Glomerular visceral epithelial cell (primary cell): ENCODE results near the gene HOXB9.

Experiments
- DNase-seq: peaks from one replicate; pipeline ENCODE4 v3.0.0-alpha.2; 2016; ENCODE audit errors: extremely low spot score

The HOXB9 gene

DNA sequence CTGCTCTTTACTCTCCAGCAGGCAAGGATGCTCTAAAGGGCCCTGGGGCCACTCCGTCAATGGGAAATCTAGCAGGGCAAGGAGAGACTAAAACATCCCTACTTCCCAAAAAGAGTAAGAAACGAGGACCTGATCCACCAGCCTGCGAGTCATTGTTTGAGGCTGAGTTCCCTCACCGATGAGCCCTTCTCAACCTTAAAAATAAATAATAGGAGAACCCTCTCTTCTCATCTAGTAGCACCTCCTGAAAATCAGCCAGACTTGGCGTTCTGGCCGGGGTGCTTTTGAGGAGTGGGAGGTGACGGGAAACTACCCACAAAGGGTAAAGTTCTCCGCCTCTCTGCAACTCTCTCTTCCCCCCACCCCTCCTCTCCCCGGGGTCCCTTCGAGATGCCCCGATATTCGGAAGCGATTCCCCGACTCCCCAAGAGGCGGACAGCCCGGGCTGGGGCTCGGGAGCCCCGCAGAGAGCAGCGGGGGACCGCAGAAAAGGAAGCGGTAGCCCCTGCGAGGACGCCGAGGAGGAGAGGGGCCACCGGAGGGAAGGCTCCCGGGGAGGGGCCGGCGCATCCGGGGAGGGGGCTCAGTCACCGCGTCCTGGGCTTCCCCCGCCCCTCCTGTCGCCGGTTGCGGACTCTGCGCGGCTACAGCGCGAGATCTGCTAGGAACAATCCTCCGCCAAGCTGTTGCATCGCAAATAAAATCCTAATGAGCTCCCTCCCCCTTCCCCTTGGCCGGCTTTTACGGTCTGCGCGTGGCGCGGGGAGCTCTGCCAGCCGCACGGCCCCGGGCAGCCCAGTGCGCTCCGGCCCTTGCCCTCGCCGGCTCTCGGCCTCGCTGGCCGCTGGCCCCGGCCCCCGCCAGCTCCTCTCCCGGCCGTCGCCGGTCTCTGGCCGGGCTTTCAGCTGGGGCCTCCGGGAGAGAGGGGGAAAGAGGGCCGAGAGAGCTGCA, 1.3 kb downstream of the HOXB9 start:
- peak; percentile 56 for DNase-seq

GRCh38 chr17:48624118-48624517, 2.0 kb downstream of the HOXB9 start:
- DNase-seq, result no peak

DNA sequence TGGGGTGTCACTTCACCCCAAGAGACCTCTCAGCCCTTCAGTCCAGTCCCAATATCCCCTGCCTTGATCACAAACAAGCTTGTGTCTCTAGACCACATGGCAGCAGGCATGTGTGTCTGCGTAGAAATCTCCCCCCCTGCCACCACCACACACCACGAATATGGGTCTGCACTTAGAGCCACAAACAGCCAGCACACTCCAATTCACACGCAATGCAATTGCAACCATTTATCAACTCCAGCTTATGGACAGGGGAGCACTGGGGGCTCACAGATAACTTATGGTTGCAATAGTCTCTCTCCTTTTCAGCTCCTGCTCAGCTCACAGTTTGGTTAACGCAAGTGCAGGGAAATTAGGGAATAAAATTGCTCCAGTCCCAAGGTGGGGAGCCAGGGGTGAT, 2.6 kb downstream of the HOXB9 start:
- no peak for DNase-seq

- no peak for DNase-seq
These were observed 3.3 kb downstream of the HOXB9 start for GRCh38 chr17:48622857-48623256.

GRCh38 chr17:48621410-48622392, 4.5 kb downstream of the HOXB9 start:
- DNase-seq, result no peak

GRCh38 chr17:48620461-48621139, 5.6 kb downstream of the HOXB9 start:
- DNase-seq, result no peak

DNA sequence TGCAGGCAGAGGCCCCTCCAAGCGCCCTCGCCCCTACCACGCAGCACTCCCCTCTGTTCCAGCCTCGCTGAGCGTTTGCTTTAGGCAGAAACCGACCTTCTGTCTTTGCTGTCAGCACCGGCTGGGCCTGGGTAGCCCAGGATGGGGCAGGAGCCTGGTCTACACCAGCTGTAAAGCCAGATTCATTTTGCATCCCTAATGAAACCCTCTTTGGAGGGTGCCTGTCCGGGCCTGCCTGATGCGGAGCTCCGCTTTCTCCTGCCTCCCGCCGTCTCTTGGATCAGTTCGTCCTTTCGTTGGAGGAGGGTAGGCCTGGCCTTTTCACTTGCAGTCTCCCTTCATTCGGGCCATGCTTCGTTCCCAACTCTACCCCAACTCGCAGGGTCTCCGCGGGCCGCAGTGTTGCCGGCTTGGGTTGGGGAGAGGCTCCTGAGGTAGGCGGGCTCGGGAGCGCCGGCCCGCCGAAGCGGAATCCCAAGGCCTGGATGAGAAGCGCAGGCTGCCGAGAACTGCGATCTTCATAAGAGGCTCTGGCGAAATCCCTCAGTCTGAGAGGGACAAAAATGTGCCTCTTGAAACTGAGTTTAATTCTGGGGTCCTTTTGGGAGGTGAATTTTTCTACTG, 6.2 kb downstream of the HOXB9 start:
- no peak for DNase-seq

DNA sequence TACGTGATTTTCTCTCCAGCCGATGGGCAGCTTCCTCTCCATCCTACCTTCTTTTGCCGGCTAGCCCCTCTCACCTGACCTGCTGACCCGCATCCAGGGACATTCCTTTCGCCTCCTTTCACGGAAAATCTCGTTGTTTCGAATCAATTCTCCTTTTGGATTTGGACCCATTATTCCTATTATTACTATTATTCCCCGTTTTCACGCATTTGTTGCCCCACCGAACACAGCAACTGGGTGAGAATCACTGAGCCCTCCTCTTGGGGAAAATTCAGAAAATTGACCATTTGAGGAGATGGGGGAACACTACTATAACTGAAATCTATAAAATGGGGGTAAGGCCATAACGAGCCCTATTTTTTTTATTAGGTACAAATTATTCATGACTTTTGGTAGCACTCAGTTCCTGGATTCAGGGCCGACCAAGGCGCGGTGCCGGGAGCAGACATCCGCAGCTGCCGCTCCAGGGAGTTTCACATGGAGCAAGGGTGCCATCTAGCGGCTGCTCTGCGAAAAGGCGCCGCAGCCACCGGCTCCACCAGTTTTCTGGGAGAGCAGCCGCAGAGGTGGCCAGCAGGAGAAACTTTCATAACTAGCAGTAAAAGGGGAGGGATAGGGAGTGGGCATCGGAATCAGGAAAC, 7.8 kb downstream of the HOXB9 start:
- DNase-seq, result peak; percentile 91

- no peak for DNase-seq
These were observed 8.5 kb downstream of the HOXB9 start for GRCh38 chr17:48617471-48618255.

- no peak for DNase-seq
These were observed 9.3 kb downstream of the HOXB9 start for GRCh38 chr17:48616717-48617470.

DNA sequence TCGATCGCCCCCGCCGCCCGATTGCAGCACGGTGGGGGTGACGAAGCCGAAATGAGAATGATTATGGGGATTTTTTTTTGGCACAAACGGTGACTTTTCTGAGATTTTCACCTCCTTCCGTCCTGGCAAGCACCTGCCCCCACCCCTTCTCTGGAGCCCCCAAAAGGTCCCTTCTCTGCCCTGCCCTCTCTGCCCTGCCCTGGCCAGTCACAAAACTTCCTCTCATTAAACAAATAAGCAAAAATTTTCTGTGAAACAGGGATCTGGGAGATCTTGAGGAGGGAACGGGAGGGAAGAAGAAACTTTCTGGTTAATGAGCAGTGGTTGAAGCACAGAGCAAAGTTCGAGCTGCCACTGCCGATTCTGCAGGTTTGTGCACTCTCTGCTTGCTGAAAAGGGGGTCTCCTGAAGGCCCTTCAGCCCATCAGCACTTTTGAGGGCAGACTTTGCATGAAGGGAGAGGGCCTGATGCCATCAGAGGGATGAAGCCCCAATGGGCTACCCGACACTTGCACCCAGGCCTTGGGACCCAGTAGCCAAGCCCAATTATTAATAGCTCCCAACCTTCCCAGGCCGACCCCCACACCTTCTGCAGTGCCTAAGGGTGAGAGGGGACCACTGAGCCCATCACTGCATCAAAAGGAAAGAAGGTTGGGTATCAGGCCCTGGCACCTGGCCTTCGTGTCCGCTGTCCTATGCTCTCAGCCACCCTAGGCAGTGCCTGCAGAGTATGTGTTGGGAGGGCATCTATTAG, 10.0 kb downstream of the HOXB9 start:
- no peak for DNase-seq

DNA sequence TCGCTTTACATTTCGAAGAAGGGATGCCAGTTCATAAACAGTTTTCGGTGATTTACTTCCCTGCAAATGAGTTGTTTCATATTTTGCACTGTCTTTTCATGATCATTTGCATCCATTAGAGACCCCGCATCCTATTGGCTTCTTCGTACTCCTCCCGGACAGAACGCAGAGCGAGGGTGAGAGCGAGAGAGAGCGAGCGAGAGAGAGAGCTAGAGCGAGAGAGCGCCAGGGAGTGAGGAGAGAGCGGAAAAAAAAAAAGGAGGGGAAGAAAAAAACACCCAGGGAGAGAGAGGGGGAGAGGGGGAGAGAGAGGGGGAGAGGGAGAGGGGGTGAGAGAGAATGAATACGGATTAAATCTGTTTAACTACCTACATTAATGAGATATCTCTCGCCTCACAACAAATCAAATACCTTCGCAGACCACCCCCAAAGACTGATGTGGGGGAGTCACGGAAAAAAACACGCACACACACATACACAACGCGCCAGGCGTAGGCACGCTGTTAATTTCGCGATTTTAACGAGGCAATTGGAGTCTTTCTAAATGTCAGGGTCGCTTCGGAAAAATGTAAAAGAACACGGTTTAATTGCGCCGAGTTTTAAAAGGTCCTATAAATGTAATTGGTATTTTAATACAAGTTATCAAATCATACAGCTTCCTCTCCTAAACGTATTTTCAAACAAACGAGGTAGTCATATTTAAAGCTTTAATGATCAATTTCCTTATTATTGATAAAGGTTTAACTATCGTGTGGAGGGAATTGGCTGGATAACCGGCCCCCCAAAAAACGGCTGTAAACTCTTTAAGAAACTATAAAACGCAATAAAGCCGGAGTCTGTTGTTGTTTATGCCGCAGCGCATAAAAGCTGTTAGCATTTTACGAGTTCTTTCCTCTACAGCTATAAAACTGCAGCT, 10.9 kb downstream of the HOXB9 start, which contains the start of gene HOXB8:
TSS of gene HOXB8 (minus strand) at position 246 of the 916 bp plus-strand sequence. CDS start 588 bp downstream, outside the sequence.
- peak; percentile 69 for DNase-seq

DNA sequence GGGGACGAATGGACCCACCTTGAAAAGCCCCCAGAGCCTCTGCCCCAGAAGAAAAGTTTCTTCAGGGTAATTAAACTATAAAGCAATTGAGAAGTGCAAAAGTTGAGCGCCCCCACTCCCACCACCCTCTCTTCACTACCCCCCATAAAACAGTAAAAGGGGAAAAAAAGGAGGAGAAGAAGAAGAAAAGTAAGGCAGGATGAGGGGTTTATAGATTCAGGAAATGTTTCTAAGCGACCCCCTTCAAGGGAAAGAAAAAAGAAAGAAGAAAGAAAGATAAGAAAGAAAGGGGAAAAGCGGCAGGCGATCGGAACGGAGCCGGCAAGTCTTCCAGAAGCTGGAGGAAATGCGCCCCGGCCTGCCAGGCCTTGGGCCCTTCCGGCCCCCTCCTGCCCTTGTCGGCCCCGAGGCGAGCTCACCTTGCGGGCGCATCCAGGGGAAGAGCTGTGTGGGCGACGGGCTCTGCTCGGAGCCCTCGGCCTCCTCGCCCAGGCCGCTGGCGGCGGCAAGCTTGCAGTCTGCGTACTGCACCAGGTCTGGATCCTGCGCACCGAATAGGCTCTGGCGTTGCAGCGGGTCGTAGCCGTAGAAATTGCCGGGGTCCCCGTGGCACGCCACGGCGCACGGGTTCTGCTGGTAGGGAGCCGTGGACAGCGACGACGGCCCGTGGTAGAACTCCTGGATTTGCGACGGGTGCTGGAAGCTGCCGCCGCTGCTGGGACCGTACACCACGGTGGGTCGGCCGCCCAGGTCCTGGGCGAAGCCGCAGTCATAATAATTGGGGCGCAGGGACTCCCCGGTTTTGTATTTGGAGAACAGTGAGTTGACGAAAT, 12.1 kb downstream of the HOXB9 start:
- DNase-seq, result peak; percentile 51

DNA sequence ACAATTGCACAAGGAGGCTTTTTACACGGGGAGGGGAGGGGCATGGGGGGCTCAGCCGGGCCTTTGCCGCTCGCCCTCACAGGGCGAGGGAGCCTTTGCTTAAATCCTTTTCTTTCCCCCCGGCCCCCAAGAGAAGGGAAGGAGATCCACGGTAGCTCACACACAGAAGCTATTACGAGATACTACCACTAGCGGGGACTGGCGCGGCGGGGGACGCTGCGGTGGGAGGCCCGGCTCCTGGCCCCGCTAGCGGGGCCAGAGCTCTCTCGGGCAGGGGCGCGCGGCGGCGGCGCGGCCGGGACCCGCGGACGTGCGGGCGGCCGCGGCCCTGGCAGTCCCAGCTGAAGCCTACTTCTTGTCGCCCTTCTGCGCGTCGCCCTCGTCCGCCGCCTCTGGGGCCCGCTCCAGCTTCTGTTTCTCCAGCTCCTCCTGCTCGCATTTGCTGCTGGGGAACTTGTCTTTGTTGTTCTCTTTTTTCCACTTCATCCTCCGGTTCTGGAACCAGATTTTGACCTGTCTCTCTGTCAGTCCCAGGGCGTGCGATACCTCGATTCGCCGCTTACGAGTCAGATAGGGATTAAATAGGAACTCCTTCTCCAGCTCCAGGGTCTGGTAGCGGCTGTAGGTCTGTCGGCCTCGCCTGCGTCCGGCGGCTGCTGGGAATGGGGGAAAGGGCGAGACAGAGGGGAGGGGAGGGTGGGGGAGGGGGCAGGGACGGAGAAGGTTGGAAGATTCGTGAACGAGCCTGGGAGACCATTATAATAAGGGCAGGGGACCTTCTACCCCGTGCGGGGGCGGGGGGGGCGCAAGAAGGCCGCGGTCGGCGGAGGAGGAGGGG, 13.1 kb downstream of the HOXB9 start:
- peak; percentile 66 for DNase-seq

- DNase-seq, result peak; percentile 52
These were observed 13.7 kb downstream of the HOXB9 start for GRCh38 chr17:48612456-48612853.
